HCT116 (cell line): ENCODE results near the gene FAM151A.

Experiments used
- ELF1 ChIP-seq: IDR thresholded peaks from 2 replicates; pipeline ENCODE4 v1.6.1; 2012; ENCODE audit warnings: low read depth, borderline replicate concordance
- EZH2 ChIP-seq: fragments of 200-600 bp; sonication (generic); IDR thresholded peaks from 2 replicates; pipeline ENCODE4 v1.6.1; 2017; ENCODE audit warnings: antibody characterized with exemption, mixed run types
- POLR2A ChIP-seq: IDR thresholded peaks from 2 replicates; pipeline ENCODE4 v1.7.0; 2011; ENCODE audit warnings: borderline replicate concordance; ENCODE audit not compliant: insufficient read depth, insufficient read length; ENCODE audit errors: extremely low read depth
- POLR2AphosphoS5 ChIP-seq: IDR thresholded peaks from 2 replicates; pipeline ENCODE4 v1.6.1; 2011; ENCODE audit warnings: mild to moderate bottlenecking, low read depth, low read length, moderate library complexity
- TF ChIP-seq, protein P1 (sequence below), 3 experiments: fragments of 200-600 bp in 1 of 3; sonication (generic) in 1 of 3; IDR thresholded peaks in 2 of 3; conservative IDR thresholded peaks in 1 of 3; 2 replicates each; pipeline ENCODE4 v1.5.1; 2012 to 2017; ENCODE audit warnings: low read depth in 2 of 3, low read length in 2 of 3, antibody characterized with exemption in 1 of 3, borderline replicate concordance in 1 of 3, control low read depth in 1 of 3, mild to moderate bottlenecking in 1 of 3, mixed read lengths in 1 of 3, mixed run types in 1 of 3, moderate library complexity in 1 of 3; ENCODE audit not compliant: insufficient read depth in 1 of 3

DNA sequence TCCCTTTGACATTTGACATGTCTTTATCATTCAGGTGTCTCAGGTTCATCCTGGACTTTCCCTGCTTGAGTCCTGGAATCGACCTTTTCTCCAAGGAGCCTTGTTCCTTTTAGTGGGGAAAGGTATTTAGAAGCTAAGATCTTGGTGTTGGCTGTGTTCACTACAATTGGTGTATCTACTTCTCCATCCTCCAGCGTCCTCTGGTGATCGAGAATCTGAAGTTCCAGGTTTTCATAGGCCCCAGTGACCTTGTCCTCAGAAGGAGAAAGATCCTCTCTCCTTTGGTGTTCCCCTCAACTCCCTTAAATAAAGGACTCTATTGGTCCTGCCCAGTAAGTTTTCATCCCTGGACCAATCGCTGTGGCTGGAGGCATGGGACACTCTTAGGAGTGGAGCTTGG, 40.4 kb upstream of the FAM151A start:
- TF ChIP-seq, protein P1, sequence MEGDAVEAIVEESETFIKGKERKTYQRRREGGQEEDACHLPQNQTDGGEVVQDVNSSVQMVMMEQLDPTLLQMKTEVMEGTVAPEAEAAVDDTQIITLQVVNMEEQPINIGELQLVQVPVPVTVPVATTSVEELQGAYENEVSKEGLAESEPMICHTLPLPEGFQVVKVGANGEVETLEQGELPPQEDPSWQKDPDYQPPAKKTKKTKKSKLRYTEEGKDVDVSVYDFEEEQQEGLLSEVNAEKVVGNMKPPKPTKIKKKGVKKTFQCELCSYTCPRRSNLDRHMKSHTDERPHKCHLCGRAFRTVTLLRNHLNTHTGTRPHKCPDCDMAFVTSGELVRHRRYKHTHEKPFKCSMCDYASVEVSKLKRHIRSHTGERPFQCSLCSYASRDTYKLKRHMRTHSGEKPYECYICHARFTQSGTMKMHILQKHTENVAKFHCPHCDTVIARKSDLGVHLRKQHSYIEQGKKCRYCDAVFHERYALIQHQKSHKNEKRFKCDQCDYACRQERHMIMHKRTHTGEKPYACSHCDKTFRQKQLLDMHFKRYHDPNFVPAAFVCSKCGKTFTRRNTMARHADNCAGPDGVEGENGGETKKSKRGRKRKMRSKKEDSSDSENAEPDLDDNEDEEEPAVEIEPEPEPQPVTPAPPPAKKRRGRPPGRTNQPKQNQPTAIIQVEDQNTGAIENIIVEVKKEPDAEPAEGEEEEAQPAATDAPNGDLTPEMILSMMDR (IDR thresholded peaks at IDR 0.05 in 2 of 3, conservative IDR thresholded peaks at IDR 0.05 in 1 of 3; ENCODE audit: borderline replicate concordance in 1 of 3, insufficient read depth in 1 of 3, low read depth in 2 of 3, low read length in 2 of 3): no peak
- TF ChIP-seq ELF1: no peak
- TF ChIP-seq EZH2: no peak
- TF ChIP-seq POLR2A: no peak
- no peak for TF ChIP-seq POLR2AphosphoS5
